Measurements from ENCODE around the gene GPR78. TPM values are rescaled to one million over a fixed set of nuclear protein-coding genes. Genes with fewer than 3 reads are reported as not detected.

GPR78 gene
- total and polyA plus RNA-seq, 2 of the 8 experiments (the other 6 are each of a cell fraction or from before 2014, with no cell fraction given), result 1.0 to 3.0 TPM

GRCh38 chr4:8571702-8572685 lies 8.2 kb upstream of the GPR78 start (continued):
- TF ChIP-seq CHD7 (IDR thresholded peaks at IDR 0.05; ENCODE audit: insufficient replicate concordance, low read length), result no peak
- no peak for TF ChIP-seq SIRT6 (IDR thresholded peaks at IDR 0.05; ENCODE audit: low read length)
- TF ChIP-seq CTBP2 (IDR thresholded peaks at IDR 0.05; ENCODE audit: borderline replicate concordance, insufficient read depth, insufficient read length, low read length), result no peak
- TF ChIP-seq BCL11A (IDR thresholded peaks at IDR 0.05; ENCODE audit: low read depth in 2 of 2, low read length in 2 of 2), result no peak
- TF ChIP-seq CBX5 (IDR thresholded peaks at IDR 0.05; ENCODE audit: low read depth, low read length), result no peak
- TF ChIP-seq BRCA1 (IDR thresholded peaks at IDR 0.05; ENCODE audit: low read depth, low read length), result no peak
- no peak for TF ChIP-seq TBP (IDR thresholded peaks at IDR 0.05; ENCODE audit: low read depth, low read length)
- no peak for TF ChIP-seq POLR2AphosphoS5 (IDR thresholded peaks at IDR 0.05; ENCODE audit: low read depth, low read length)
- no peak for TF ChIP-seq TCF12 (IDR thresholded peaks at IDR 0.05; ENCODE audit: low read depth, low read length)
- no peak for TF ChIP-seq SIN3A (conservative IDR thresholded peaks at IDR 0.05 in 1 of 2, IDR thresholded peaks at IDR 0.05 in 1 of 2; ENCODE audit: low read depth in 1 of 2, low read length in 2 of 2)

All from H1 (cell line).